ENCODE measurements around the gene SOX6.

Gene SOX6

DNA sequence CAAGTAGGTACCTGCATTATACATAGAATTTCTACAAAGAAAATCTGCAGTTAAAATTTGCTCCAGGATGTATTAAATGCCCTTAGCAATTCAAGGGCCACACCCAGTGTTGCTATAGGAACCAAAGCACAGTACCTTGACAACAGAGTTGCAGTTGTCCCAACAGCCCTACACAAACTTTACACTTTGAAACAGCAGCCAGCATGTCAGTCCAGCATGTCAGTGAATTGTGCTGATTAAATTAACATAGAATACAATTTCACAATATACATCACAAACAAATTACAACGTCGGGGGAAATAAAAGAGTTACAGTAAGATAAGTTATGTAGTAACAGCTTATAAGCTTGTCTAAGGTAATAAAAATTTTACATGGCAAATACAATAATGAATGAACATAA, 389.2 kb downstream of the SOX6 start:
- TF ChIP-seq, protein P1, sequence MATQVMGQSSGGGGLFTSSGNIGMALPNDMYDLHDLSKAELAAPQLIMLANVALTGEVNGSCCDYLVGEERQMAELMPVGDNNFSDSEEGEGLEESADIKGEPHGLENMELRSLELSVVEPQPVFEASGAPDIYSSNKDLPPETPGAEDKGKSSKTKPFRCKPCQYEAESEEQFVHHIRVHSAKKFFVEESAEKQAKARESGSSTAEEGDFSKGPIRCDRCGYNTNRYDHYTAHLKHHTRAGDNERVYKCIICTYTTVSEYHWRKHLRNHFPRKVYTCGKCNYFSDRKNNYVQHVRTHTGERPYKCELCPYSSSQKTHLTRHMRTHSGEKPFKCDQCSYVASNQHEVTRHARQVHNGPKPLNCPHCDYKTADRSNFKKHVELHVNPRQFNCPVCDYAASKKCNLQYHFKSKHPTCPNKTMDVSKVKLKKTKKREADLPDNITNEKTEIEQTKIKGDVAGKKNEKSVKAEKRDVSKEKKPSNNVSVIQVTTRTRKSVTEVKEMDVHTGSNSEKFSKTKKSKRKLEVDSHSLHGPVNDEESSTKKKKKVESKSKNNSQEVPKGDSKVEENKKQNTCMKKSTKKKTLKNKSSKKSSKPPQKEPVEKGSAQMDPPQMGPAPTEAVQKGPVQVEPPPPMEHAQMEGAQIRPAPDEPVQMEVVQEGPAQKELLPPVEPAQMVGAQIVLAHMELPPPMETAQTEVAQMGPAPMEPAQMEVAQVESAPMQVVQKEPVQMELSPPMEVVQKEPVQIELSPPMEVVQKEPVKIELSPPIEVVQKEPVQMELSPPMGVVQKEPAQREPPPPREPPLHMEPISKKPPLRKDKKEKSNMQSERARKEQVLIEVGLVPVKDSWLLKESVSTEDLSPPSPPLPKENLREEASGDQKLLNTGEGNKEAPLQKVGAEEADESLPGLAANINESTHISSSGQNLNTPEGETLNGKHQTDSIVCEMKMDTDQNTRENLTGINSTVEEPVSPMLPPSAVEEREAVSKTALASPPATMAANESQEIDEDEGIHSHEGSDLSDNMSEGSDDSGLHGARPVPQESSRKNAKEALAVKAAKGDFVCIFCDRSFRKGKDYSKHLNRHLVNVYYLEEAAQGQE (IDR thresholded peaks at IDR 0.05; ENCODE audit: insufficient read depth in 1 of 2, low read depth in 2 of 2, low read length in 2 of 2), result no peak
- TF ChIP-seq FOXP2 (optimal IDR thresholded peaks at IDR 0.05; ENCODE audit: borderline replicate concordance, extremely low read depth, extremely low read length, insufficient read depth), result no peak
- TF ChIP-seq POLR2AphosphoS5 (IDR thresholded peaks at IDR 0.05; ENCODE audit: low read depth, low read length), result no peak

DNA sequence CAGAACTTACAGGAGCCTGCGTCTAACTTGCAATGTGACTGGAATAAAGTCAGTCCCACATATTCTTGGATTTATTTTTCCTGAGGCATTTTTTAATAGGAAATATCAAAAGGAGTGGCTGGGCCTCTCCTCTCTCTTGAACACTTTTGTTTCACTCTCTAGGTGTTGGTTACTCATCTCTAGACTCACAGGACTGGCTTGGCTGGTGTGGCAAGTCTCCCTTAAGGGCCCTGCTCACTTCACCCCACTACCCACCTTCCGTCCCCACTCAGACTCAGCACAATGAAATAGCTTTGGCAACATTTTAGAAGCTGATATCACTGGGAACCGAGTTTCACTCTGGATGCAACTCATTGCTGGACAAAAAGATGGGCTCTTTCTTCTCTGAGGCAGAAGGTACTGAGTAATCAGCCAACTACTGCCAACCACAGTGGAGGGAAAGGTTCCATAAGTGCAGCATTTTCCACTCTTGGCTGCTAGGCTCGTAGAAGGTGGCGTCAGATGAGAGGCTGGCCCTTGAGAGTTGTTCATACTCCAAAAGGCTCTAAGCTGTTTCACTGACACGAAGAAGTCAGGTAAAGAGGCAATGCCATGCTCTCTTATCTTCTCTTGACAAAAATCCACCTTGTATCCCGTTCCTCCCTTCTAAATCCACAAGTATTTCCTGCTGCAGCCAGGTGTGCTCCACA, 390.6 kb downstream of the SOX6 start:
- TF ChIP-seq, protein P1 (IDR thresholded peaks at IDR 0.05; ENCODE audit: insufficient read depth in 1 of 2, low read depth in 2 of 2, low read length in 2 of 2), result no peak
- TF ChIP-seq POLR2AphosphoS5 (IDR thresholded peaks at IDR 0.05; ENCODE audit: low read depth, low read length) (no peak), FOXP2 (optimal IDR thresholded peaks at IDR 0.05; ENCODE audit: borderline replicate concordance, extremely low read depth, extremely low read length, insufficient read depth) (no peak), TAF1 (IDR thresholded peaks at IDR 0.05; ENCODE audit: borderline replicate concordance, insufficient read depth, low read length) (no peak), SIN3A (IDR thresholded peaks at IDR 0.05; ENCODE audit: borderline replicate concordance, insufficient read depth, low read length) (no peak)

DNA sequence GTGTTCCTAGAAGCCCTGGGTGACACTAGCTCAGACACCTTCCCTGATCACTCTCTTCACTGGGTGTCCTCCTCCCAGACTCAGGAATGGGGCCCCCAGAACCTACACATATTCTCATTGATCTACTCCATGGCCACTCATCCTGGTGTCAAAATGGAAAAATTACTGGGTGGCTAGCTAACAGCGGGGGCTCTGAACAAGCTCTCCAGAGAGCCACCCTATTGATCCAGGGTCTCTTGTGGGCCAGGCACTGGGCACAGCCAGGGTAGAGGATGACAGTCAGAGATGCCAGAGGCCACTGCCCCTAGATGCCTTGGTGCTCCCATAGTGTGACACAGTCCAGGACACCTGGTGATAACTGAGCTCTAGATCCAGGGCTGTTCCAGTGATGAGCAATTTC, 393.1 kb downstream of the SOX6 start:
- no peak for TF ChIP-seq SIN3A (IDR thresholded peaks at IDR 0.05; ENCODE audit: borderline replicate concordance, insufficient read depth, low read length)

DNA sequence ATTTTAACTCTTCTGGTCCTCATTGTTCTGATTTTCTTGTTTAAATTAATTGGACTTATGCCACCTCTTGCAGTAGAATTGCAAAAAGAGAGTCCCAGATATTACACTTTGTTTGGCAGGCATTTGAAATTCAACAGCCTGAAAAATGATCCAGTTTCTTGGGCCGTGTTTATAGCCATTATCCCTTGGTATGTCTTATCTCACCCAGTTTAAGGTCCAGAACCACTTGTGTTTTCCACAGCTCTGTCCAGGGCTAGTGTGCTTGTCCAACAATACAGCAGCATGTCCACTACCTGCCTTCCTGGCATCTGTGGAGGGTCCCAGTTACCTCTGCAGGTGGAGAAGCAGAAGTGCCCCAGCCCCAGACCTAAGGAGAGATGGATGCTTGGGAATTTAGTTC, 397.4 kb downstream of the SOX6 start:
- no peak for TF ChIP-seq FOXP2 (optimal IDR thresholded peaks at IDR 0.05; ENCODE audit: borderline replicate concordance, extremely low read depth, extremely low read length, insufficient read depth)
- no peak for TF ChIP-seq TAF1 (IDR thresholded peaks at IDR 0.05; ENCODE audit: borderline replicate concordance, insufficient read depth, low read length)
- no peak for TF ChIP-seq POLR2AphosphoS5 (IDR thresholded peaks at IDR 0.05; ENCODE audit: low read depth, low read length)
- TF ChIP-seq SIN3A (IDR thresholded peaks at IDR 0.05; ENCODE audit: borderline replicate concordance, insufficient read depth, low read length), result no peak
- TF ChIP-seq, protein P1 (IDR thresholded peaks at IDR 0.05; ENCODE audit: insufficient read depth in 1 of 2, low read depth in 2 of 2, low read length in 2 of 2), result no peak

DNA sequence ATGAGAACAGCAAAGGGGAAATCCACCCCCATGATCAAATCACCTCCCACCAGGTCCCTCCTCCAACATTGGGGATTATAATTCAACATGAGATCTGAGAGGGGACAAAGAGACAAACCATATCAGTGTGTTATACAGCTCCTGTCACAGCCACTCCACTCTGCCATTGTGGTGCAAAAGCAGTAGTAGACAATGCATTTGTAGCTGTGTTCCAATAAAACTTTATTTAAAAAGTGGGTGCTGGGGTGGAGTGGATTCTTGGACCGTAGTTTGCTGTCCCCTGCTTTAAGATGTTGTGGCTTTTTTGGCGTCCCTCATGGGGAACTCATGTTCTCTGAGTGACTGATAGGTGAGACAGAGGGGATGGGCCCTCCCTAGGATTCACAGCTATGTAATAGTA, 399.1 kb downstream of the SOX6 start:
- TF ChIP-seq POLR2AphosphoS5 (IDR thresholded peaks at IDR 0.05; ENCODE audit: low read depth, low read length), result no peak
- TF ChIP-seq, protein P1 (IDR thresholded peaks at IDR 0.05; ENCODE audit: insufficient read depth in 1 of 2, low read depth in 2 of 2, low read length in 2 of 2), result no peak
- TF ChIP-seq FOXP2 (optimal IDR thresholded peaks at IDR 0.05; ENCODE audit: borderline replicate concordance, extremely low read depth, extremely low read length, insufficient read depth), result no peak
